AG20443 (cell line): ENCODE data around the gene TBC1D22A.

ENCODE experiments used
- DNase-seq: peaks from one replicate; pipeline ENCODE4 v3.0.0; 2012; ENCODE audit warnings: low spot score, mixed read lengths

The TBC1D22A gene

DNA sequence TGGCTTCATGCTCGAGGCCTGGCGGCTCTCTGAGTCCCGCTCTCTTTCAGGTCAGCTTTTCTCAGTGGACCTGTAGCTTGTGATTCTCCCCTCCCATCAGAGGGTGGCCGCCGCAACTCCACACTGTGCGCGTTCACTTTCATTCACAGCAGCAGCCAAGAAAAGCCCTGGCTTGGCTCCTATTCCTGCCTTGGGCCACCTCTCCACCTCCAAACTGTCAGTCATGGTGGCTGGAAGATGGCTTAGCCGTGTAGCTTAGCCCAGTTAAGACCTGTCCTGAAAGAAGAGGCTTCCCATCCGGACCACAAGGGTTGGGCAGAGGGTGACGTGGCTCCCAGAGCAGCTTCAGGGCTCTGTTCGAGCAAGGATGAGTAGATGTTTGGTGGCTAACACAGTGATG, 125.5 kb downstream of the TBC1D22A start:
- DNase-seq = no peak

DNA sequence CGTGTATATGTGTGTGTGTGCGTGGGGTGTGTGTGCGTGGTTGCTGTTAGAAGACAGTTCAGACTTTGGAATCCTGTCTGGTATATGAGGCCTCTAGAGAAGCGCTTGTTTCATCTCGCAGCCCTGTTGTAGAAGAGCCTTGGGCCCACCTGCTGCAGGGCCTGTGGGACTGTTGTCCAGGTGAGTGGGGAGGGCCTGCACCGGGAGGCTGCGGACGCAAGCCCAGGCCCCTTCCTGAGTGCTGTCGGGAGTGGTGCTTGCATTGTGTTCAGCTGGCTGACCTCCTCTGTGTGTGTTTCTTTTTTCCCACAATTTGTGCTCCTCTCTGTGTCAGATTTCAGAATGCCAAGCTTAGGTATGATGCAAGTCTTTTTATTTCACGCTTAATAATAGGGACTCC, 128.4 kb downstream of the TBC1D22A start:
- DNase-seq = no peak

DNA sequence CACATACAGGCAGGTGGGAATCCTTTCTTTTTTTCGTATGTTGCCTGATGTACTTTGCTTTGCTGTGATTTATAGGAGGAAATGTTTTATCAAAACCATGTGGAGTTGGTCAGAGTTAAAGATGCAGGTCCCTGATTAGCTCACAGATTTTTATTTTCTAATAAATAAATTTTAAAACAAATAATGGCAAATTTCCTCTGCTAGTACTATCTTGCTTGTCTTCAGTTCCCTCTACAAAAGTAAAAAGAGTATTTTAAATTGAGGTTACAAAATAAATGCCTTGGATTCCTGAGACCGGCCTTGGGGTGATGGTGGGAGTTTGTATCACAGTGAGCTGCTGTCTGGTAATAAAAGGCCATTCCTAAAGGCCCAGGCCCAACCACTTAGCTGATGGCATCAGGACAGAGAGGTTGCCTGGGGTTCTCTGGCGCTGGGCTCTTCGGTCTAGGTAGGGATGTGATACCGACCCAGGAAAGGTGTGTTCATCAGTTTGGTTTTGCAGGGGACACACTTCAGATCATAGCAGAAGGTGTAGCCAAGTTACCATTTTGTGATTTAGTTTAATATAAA, 129.0 kb downstream of the TBC1D22A start:
- no peak for DNase-seq

DNA sequence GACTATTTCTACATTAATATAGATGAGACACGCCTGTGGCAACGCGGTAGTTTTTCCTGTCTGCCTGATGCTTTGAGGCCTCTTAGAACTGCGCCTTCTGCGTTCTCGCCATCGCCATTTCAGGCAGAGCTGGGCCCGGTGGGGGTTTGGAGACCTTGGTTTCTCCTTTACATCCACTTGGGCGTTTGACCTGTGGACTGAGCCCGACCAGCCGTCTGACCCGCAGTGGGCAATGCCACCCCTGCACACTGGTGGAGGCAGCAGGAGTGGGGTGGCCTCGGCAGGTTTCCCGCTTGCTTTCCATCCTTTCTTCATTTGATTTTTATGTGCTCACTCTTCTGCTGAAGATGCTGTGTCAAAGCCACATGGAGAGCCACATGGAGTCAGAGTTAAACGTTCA, 130.4 kb downstream of the TBC1D22A start:
- DNase-seq = no peak

DNA sequence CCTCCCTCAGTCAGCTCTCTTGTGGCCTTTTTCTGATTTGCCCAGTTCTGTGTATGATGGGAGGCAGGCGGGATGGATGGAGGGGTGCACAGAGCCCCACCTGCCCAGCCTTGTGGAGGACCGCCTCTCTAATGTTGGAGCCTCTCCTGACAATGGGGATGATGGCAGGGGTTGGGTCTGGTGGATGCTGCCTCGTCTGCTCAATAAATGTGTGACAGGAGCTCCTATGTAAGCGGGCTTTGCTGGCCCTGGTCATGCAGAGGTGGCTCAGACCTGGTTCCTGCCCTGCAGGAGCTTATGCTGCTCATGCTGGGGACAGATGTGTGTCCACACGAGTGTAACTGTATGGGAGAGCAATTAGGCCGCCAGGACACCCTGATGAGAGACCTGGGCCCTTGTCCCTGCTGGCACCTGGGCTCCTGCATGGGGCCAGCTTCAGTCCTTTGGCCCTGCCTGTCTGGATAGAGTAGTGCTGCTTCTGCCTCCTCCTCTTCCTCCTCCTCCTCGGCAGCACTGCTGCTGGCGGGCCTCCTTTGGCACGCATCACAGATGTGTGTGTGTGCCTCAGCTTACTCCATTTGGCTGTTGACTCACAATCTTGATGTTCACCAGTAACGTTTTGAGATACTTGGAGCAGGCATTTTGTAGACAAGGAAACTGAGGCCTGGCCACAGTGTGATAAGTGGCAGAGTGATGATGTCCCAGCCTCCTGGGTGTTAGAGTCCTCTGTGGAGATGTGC, 131.0 kb downstream of the TBC1D22A start:
- DNase-seq = no peak

DNA sequence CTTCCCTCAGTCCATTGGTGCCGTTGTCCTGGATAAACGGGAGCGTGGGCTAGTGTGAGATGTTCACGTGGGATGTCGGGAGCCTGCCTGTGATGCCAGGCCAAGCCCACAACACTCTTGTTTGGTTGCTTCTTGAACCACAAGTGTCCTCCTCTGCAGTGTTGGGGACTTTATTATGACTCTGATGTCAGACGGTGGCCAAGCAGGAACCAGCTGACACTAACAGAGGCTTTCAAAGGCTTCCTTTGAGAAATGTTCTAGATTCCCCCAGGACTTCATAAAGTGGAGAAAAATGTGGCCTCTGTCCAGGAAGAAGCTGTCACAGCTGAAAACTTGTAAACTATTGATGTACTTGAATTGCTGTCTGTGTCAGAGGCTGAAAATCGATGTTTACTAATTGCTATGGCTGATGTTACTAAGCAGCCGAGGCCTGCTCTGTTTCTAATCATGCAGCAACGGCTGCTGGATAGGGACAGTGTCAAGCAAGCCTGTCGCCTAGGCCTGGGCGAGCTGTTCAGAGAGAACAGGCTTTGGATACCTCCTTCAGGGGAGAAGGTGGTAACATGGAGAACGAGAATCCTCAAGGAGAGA, 131.7 kb downstream of the TBC1D22A start:
- peak; percentile 67 for DNase-seq

DNA sequence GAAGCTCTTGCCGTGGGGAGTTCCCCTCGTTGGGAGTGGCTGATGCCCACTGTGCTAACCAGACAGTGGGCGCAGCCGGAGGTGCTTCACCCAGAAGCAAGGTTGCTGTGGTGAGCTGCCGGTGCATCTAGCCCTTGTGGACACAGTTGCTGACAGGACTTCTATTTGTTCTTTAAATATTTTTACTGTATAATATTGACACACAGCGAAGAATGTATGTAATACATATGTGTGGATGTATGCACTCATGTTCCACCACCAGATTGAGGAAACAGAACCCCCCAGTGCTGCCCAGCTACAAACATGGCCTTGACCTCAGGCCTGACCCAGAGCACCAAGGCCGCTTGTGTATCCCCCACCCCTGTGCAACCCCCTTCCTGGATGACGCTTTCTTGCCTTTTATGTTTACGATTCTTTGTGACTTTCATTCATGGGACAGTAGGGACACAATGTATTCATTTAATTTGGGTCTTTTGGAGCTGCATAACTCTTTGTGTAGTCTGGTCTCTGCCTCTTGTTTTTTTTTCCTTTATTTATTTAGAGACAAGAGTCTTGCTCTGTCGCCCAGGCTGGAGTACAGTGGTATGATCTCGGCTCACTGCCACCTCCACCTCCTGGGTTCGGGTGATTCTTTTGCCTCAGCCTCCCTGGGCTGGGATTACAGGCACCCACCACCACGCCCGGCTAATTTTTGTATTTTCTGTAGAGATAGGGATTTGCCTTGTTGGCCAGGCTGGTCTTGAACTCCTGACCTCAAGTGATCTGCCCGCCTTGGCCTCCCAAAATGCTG, 132.6 kb downstream of the TBC1D22A start:
- DNase-seq = no peak

DNA sequence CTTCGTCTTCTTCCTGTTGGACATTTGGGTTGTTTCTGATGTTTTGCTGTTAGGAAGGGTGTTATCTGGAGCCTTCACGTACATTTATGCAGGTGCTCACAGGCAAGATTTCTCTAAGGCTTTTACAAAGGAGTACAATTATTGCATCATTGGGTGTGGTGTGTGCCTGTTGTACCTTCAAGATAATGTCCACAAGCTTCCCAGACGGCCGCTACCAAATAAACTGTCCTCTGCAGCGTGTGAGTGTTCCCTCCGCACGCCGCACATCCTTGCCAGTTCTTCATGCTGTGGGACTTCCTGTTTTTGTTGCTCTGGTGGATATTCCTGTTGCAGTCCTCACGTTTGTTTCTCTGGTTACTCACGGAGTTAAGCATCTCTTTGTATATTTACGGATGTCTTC, 133.3 kb downstream of the TBC1D22A start:
- no peak for DNase-seq

DNA sequence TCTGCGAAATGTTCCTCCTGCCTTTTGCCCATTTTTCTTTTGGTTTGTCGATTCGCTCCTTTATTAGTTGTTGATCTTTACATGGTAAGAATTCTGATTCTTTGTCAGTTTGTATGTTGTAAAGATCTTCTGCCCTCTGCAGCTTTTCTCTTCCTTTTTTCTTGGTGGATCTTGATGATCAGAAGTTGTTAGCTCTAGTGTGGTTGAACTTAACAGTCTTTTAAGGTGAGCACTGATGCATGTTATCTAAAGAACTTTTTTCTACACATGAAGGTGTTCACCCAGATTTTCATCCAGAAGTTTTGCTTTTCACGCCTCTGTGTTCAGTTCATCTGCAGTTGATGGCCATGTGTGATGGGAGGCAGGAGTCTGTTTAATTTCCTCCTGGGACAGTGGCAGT, 133.7 kb downstream of the TBC1D22A start:
- no peak for DNase-seq

DNA sequence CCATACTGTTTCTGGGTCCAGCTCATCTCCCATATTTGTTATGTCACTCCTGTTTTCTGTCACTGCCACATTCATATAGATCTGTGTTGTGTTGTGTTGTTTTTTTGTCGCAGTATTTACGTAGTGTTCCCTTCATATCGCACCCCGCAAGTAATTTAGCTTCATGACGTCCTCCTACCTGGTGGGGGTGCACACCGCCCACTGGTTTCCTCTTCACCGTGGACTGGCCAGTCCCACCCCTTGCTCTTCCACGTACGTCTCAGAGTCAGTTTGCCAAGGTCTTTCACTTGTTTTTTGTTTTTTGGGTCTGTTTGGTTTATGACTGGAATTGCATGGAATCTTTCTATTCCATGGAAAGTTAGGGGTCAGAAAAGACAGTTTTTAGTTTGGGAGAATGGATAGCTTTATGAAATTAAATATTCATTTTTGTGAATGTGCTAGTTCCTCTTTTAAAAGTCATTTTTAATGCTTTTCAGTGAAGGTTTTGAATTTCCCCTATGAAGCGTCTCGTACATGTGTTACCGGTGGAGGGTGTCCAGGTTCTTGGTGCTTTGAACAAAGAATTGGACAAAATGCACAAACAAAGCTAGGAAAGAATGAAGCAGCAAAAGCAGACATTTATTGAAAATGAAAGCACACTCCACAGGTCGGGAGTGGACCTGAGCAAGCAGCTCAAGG, 134.3 kb downstream of the TBC1D22A start:
- DNase-seq = no peak

DNA sequence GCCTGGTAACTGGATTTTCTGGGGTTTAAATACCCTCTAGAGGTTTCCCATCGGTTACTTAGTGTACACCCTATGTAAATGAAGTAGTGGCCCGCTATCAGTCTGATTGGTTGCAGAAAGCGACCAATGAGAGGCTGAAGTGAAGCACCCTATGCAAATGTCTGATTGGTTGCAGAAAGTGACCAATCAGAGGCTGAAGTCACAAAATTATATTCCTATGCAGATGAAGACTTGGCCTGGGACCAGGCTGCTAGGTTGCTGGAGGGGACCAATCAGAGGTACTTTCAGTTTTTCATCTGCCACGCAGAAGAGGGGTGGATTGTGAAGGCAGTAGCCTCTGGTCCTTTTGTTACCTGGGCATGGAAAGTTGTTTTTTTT, 134.8 kb downstream of the TBC1D22A start:
- DNase-seq = no peak

DNA sequence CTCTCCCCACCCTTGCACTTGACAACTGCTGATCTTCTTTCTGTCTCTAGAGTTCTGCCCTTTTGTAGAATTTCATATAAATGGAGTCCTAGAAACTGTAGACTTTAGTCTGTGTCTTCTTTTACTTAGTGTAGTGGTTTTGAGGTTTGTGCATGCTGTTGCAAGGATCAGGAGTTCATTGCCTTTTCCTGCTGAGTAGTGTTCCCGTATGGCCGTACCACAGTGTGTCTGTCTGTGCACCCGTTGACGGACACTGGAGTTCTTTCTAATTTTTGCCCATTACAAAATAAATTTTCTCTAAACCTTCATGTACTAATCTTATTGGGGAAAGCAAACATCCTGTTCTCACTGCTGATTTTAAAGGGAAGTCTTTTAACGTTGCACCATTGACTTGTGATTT, 138.1 kb downstream of the TBC1D22A start:
- no peak for DNase-seq

DNA sequence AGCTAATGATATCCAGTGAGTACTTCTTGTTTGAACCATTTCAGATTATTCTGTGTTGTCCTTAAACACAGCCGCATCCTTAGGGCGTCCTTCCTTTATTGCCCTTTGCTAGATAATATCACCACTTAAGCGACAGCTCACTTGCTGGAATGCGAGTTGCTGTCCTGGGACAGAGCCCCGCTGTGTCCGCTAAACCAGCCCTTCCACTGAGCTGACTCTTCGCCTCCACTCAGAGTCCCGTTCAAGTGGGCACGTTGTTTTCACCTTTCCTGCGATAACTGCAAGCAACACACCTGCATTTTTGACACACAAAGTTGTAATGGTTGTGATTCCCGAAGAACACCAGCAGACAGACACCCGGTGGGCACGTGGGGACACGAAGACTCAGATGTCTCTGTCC, 140.0 kb downstream of the TBC1D22A start:
- DNase-seq = no peak

DNA sequence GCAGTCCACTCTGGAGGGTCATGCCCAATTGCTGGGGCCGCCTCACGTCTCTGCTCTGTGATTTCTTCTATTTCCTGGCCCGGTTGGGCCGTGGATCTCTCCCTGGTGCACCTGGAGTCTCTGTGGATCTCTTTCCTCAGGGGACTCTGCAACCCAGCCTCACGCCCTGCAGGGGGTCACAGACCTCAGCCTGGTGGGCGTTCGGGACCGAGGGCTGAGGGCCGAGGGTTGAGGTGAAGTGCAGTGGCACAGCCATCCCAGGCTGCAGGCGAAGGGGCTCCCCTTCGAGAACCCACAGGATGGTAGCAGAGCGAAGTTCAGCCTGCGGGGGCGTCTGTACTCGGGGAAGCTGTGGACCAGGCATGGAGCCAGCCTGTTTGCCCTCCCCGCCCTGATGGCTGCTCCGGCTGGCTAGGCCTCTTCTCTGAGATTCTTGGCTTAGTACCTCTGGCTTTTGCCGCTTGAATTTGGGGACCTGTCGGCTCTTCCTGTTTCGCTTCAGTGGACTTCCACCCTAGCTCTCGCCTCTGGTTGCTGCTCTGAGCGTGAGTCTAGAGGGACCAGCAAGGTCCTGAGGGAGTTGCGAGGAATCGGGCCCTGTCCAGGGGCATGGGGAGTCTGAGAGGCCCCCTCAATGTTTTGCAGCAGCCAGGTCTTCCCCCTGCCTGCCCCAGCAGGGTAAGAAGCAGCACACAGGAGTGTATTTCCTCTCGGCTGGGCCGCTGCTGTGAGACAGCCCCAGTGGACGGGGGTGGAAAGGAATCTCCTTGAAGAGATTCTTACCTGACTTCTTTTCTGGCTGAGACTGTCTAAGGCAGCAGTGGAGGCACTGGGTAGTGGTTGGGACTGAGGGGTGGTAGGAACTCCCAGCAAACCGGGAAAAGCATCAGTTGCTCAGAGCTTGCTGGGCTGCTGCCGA, 140.8 kb downstream of the TBC1D22A start:
- no peak for DNase-seq

DNA sequence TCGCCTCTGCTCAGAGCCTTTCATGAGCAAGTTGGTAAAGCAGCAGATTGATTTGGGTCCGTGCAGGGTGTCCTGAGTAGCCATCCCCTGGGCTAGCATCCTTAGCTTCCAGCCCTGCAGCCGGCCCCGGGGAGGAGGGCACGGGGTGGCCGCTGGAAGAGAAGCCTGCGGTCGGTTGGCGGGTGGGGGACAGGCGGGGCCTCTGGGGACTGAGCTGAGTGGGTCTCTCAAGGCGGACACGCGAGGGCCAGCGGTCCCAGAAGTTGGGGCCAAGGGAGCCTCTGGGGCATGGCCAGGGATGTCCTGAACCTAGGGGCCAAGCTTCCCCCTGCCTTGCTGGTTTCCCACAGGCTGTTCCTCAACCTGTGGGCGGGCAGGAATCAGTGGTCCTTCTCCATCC, 143.0 kb downstream of the TBC1D22A start:
- no peak for DNase-seq

DNA sequence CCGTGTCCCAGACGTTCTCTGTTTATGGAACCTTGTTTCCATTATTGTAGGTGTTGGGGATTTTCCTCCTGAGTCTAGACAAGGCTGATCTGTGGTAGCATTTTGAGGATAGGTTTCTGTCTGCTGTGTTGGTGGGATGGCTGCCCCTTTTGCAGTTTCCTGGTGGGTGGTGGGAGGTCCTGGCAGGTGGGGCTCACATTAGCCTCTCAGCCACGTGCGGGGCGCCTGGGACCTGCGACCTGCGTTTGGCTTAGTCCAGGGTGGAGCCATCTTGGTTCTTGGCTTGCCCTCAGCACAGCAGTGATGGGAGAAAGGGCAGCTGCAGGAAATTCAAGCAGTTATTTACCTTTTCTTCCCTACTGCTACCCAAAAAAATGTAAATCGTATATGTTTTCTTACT, 143.4 kb downstream of the TBC1D22A start:
- no peak for DNase-seq

DNA sequence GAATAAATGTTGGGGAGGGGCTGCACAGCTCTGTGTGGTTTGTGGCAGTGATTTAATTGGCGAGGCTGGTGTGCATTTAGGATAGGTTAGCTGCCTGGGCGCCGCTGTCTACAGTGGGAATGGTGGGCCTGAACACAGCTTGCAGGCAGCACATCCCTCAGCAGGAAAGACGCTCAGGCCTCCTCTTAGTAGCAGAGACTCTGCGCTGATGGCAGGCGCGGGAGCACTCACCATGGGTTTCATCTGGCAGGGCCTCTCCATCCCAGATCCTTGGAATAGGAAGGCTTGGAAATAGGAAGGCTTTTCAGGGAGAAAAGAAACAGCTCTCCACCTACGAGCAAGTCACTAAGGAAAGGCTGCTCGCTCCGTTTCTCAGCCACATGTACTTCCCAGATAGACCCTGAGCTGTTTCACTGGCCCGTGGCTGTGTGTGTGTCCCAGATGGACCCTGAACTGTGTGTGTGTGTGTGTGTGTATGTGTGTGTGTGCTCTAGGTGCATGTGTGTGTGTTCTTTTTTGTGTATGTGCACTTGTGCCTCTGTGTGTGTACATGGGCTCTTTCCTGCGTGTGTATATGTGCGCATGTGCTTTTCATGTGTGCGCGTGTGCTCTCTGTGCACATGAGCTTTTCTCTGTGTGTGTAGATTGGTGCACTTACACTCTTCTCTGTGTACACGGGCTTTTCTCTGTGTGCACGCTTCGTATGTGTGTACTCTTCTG, 144.0 kb downstream of the TBC1D22A start:
- DNase-seq = no peak

DNA sequence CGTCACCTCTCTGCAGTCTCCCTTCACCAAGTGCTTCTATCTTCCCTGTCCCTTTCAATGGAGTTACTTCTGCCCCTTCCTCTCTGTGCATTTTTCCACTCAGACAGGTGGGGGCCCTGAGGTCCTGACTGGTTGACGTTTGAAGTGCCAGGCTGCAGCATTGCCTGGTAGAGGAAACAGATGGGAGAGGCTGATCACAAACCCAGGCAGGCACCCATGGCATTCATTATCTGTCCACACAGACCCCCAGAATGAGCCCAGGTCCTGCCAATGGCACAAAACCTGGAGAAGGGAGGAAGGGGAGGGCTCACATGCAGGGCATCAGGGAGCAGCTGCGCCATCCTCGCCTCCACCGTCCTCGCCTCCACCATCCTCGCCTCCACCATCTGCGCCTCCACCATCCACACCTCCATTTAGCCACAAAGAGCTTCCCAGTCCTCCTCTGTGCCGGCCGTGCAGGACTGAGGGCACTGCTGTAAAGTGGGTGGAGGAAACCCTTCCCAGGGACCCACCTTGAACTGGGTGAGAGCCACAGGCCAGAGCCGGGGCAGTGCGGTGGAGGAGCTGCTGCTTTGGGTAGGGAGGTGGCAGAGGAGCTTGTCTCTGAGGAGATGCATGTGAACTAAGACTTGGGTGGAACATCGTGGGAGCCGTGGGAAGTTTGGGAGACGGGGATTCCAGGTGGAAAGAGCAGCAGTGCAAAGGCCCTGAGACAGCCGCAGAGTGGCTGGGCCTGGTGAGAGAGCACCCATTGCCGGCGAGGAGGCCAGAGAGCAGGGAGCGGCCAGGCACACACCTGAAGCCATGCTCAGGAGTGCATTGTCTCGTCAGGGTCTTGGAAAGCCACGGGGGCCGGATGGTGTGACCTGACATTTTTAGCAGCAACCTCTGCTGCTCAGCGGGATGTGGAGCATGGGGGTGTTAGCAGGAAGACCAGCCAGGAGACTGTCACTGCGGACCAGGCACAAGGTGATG, 145.1 kb downstream of the TBC1D22A start:
- no peak for DNase-seq

DNA sequence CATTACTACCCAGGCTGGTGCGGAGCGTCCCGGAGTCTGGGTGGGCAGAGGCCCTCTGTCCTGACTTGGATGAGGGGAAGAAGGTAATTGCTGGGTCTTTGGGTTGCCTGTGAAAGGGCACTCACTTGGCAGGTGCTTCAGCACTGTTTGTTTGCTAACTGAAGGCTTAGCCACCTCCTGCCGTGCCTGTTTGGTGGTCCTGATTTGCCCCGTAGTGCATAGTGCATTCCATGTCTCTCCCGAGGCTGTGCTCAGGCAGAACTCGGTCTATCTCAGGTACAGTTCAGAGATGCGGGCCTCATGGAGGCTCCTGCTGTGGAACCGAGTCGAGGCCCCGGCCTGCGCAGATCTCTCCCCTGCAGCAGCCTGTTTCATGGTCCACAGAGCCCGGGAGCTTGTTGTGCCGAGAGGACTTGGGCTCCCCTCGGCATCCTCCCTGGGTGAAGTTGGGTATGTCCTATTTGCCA, 146.2 kb downstream of the TBC1D22A start:
- no peak for DNase-seq
